A549 (cell line): ENCODE measurements around the gene EFCAB14.

Experiments
- CTCF ChIP-seq: fragments of >200 bp; sonication (Bioruptor Twin); formaldehyde crosslinking; IDR thresholded peaks from 3 replicates; pipeline ENCODE4 v1.5.1; 2016
- EP300 ChIP-seq, 2 experiments: fragments of >200 bp; sonication (Bioruptor Twin); formaldehyde crosslinking; IDR thresholded peaks; 2 replicates in 1 of 2; 3 replicates in 1 of 2; pipeline ENCODE4 v1.6.1; 2016 to 2017
- HDAC2 ChIP-seq: fragments of 200-600 bp; sonication (generic); IDR thresholded peaks from 2 replicates; pipeline ENCODE4 v1.6.1; 2016
- MAZ ChIP-seq: fragments of 150-350 bp; IDR thresholded peaks from 2 replicates; pipeline ENCODE4 v1.6.1; 2014; ENCODE audit warnings: antibody characterized with exemption, low read depth, low read length, borderline replicate concordance
- RCOR1 ChIP-seq: fragments of 150-350 bp; IDR thresholded peaks from 2 replicates; pipeline ENCODE4 v1.6.1; 2014; ENCODE audit warnings: antibody characterized with exemption, low read length, low read depth

GRCh38 chr1:46735708-46736324 is 16.9 kb upstream of the EFCAB14 start:
- TF ChIP-seq HDAC2 (no peak), CTCF (no peak; the same call in 2 of the 3 replicates), EP300 (IDR thresholded peaks at IDR 0.05) (no peak), MAZ (no peak), RCOR1 (no peak)
